GM21381 (cell line): ENCODE data around the gene MRAS.
A peak's percentile ranks its signal among the peaks of the same experiment; 100 is the strongest.

Experiments
- ATAC-seq: cut with Tn5 transposase; IDR thresholded peaks from one replicate; pipeline ENCODE4 v1.9.1; 2021; ENCODE audit warnings: mild to moderate bottlenecking, moderate library complexity; ENCODE audit not compliant: unreplicated experiment

Gene MRAS

DNA sequence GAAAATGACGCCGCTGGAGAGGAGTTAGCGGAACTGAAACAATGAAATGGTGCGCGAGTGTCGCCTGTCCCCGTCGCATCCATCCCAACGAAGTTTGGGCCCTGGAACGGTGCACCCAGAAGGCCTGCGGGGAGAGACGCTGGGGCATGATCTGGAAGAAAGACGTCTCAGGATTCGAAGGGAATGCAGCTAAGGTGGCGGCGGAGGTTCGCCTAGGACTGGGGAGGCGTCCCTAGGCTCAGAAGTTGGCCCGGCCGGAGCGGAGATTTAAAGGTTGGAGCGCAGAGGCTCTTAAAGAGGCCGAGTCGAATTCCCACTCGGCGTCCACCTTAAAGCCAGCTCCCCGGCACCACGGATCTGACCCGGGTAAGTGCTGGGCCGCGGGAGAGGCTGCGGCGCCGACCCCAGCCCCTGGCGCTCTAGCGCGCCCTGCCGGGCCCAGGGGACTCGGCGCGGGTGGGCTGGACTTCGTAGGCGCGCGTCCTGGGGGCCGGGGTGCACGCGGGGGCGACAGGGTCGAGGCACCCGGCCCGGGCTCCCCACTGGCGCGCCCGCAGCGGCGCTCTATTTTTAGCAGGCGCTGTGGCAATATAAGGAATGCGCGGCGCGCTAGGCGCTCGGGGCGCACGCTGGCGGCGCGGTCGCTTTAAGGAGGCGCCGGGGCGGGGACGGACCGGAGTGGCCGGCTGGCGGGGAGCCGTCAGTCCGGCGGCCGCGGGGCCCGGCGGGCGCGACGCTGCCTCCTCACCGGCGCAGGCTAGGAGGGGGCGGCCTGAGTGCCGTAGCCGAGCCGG is at the start of gene MRAS:
Gene MRAS (plus strand): TSS at position 620 of the 794 bp plus-strand sequence. CDS start 24,305 bp downstream, outside the sequence.
- no peak for ATAC-seq

DNA sequence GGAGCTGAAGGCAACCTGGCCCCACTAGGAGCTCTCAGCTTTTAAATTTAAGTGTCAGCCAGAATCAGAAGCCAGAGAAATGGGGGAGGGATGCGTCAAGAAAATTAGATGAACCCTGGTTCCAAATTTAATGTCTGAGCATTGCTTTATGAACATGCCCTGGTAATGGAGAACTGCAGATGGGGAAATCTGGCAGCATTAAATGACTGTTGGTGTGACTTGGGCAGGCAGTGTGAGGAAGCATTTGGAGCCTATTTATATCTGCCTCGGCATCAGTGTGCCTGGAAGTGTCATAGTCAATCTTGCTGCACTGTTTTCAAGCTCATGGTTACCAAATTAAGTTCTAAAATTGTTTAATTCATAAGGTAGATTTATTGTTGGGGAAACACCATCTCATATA is 47.7 kb upstream of the MRAS start:
- ATAC-seq = no peak

DNA sequence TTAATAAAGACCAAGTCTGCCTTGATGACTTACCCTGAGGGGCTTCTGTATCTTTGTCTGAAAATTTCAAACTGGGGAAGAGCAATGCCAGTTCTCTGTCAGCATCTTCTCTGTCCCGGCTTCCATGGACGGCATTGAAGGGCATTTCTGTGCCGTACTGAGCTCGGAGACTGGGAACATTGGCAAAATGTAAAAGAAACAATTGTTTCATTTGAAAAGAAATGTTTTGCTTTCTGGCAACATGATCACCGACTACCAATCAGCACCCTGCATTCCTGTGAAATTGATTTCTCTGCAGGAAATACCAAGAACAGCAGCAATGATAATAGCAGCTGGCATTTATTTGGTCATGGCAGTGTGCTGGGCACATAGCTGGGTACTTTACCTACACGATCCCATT is 44.9 kb upstream of the MRAS start:
- ATAC-seq = no peak

DNA sequence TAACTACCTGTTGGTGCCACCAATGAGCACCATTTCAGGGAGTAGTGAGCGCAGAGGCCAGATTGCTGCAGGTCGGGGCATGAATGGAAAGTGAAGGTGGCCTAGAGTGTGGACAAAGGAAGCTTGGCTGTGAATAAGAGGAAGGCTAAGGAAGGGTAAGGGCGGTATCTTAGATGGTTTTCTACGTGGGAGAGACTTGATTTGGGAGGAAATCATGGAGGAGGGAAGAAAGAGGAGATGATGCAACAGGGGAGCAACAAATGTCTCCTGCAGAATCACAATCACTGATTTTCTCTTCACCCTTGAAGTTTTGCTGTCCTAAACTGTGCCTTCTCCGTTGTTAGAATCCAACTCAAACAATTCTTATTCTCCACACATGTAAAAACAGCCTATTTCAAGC is 40.5 kb upstream of the MRAS start:
- ATAC-seq = no peak

DNA sequence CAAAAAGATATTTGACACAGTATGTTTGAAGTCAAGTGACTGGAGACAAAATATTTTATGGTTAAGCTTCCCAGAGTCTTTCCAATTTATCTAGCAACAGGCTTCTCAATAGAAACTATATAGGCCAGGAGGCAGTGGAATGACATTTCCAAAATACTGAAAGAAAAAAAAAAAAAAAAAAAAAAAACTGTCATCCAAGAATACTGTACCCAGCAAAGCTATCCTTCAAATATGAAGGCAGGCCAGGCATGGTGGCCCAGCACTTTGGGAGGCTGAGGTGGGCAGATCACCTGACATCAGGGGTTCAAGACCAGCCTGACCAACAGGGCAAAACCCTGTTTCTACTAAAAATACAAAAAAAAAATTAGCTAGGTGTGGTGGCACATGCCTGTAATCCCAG is 39.6 kb upstream of the MRAS start:
- no peak for ATAC-seq

DNA sequence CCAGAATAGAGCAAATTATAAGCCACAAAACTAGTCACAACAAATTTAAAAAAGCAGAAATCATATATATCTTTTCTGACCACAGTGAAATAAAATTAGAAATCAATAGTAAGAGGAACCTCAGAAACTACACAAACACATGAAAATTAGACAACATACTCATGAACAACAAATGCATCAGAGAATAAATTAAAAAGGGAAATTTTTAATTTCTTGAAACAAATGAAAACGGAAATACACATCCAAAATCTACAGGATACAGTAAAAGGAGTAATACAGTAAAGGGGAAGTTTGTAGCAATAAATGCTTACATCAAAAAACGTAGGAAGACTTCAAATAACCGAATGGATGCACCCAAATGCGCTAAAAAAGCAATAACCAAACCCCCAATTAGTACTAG is 37.9 kb upstream of the MRAS start:
- ATAC-seq = no peak

DNA sequence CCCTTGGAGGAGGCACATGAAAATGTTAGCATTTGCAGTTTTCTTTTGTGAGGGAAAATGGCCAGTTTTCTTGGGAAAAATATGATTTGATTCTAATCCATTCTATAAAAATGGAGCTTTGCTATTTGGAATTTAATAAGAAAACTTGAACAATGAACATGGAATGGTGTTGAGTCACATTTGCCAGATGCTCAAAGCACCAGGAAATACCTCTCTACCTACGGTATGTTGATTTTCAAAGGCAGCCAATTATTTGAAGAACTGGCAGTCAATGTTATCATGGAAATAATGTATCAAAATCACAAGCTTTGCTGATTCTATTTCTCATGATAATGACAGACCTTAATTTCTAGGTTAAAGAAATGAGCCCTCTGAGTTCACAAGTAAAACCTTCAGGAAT is 33.6 kb upstream of the MRAS start:
- no peak for ATAC-seq

DNA sequence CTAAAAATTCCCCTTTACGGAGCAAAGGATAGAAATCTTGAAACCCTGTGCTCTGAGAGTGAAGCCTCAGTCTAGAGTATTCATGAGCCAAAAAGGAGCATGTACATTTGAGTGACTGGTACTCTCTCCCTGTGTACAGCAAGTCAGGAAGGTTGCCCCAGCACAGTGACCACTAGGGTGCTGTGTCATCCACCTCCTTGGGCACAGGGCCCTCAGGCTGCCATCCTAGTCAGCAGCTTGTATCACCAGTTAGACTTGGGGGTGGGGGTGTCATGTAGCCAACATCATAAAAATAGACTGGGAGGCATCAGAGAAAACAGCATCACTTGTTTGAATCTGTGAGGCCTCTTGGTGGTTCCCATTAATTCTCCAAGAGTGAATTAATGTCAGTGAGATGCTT is 30.7 kb upstream of the MRAS start:
- no peak for ATAC-seq

DNA sequence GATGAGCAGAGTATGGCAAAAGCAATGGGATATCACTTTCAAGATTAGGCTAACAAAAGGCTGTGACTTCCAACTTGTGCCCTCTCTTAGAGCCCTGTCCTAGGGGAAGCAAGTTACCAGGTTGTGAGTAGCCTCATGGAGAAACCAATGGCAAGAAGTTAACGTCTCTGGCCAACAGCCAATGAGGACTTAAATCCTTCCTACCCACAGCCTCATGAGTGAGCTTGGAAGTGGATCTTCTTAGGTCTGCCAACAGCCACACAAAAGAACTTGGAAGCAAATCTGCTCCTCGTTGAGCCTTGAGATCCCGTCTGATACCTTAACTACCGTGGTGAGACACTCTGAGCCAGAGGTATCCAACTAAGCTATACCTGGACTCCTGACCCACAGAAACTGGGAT is 24.4 kb upstream of the MRAS start:
- ATAC-seq = no peak

DNA sequence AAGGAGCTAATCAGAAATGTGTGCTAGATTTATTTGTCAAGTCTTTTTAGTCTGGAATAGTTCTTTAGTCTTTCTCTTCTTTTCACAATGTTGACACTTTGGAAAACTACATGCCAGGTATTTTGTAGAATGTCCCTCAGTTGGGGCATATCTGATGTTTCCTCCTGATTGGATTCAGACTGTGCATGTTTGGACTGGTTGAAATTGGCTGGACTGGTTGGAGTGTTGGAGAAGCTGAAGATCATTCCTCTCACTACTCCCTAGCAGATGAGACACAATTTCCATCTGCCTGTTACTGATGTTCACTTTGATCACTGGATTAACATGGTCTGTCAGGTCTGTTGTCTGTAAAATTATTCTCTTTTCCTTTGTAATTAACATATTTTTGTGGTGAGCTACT is 22.4 kb upstream of the MRAS start:
- no peak for ATAC-seq

DNA sequence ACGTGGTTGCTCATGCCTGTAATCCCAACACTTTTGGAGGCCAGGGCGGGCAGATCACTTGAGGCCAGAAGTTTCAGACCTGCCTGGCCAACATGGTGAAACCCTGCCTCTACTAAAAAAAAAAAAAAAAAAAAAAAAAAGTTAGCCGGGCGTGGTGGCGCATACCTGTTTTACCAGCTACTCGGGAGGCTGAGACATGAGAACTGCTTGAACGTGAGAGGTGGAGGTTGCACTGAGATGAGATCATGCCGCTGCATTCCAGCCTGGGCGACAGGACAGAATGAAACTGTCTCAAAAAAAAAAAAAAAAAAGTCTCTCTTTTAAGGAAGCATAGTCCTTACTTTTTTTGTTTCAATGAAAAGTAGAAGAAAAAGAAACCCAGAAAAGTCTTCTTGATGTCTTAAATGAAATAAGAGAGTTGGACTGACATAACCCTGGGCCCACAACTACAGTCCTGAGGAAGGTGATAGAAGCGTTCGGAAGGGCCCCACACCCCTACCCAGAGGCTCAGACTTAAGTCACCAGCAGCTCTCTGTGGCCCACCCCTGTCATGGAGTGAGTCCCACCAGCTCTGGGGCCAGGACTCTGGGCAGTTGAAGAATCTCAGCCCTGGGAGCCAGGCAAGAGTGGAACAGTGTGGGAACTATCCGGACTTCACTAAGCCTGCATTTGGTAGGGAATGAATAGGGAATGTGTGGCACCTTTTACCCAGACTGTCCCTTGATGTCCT is 21.3 kb upstream of the MRAS start:
- no peak for ATAC-seq

DNA sequence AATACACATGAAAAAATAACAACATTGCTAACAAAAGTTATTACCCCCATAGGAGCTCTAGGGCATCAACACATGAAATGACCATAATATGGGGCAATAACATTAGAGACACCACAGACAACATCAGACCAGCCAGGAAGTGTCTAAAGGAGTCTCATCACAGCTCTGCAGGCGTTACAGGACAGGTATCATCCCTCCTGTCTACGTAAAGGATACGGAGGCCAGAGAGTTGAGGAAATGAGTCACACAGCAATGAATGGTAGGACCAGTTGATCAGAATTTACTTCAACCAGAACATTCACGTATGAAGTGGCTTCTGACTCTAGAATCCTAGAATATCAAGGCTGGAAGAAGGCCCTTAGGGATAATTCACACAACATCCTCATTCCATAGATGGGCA is 20.5 kb upstream of the MRAS start:
- no peak for ATAC-seq

DNA sequence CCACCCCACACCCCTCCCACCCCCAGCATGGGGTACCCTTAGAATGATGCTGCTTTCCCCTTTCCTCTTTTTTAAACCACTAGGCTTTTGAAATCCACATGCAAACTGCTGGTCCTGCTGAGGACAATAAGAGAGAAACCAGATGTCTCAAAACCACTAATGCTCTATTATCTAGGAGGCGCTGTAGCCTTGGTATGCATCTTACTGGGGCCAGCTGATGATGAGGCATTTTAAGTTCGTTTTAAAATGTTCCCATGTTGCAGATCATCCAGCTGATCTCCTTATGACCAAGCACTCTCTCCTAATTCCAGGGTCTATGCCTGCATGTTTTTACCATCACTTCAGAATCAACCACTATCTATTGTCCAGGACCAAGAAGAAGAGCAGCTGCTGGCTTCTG is 20.0 kb upstream of the MRAS start:
- ATAC-seq = no peak

DNA sequence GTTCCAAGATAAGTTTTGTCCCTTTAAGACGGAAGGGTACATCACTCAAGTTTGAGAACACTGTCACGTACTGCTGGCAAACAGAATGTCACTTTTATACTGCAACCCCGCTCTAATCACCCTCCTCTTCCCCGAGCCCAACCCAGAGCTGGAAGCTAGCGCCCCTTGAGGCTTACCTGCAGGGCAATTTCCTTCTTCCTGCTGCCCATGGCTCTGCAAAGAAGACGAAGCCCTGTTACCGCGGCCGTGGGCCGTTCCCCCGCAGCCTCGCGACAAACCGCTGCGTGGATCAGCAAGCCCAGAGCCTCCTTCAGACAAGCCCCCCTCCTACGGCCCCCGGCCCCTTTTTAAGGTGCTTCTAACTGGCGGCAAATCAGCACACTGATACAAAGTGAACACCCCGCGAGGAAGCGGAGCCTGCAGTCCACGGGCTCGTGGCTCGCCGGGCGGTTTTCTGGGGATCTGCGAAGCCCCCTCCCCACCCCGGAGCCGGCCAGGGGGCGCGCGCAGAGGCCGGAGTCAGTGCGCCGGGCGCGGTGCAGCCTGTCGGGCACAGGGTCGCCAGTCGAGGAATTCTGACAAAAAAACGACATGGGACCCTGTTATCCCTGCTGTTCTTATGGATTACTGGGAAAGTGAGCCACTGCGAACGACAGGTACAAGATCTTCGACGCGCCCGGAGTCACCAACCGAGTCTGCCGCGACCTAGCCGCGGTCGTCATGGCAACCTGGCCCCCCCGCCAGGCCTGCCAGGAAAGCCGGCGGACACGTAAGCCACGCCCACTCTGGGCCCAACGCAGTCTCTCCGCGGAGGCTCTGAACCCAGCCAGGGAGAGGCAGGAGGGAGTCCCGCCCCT is 19.0 kb upstream of the MRAS start, which contains the start of gene NME9:
Gene NME9 (minus strand): TSS at position 725 of the 857 bp plus-strand sequence. CDS start 516 bp downstream, at position 209.
- ATAC-seq = peak; percentile 70

DNA sequence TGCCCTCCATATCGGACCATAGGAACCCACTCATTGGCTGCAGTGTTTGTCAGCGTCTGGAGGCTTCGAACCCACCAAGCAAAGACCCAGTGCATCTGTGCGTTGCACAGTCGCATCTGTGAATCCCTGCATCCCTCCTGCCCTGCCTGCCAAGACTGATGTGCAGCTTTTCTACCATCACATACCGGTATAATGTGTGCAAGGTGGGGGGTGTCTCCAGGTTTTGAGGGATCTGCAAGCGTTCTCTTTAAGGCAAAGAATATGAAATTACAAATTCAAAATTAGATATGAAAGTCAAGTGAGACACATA is 18.4 kb upstream of the MRAS start:
- no peak for ATAC-seq

DNA sequence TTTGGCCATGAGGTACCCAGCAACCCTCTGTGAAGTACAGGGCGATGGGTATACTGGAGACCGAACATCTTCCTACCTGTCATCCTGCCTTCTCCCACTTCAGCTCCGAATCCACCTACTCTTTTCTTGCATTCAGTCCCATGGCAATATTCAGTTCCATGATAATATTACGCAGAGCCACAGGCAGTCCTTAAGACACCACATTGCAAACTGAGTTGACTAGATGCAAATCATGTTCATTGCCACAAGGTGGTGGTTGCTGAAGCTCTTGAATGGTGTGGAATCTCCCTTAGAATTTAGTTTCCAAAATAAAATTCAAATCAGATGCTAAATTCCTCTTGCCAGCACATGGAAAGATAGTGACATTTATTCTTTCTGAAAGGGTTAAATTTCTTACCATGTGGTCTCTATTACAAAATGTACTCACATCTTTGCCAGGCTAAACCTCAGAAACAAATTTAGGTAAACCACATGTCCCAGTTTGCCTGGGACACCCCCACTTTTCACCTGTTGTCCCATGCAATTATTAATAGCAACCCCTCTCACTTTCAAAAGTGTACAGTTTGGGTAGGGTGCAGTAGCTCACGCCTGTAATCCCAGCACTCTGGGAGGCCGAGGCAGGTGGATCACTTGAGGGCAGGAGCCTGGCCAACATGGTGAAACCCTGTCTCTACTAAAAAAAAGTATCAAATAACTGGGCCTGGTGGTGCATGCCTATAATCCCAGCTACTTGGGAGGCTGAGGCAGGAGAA is 17.1 kb upstream of the MRAS start:
- ATAC-seq = no peak

DNA sequence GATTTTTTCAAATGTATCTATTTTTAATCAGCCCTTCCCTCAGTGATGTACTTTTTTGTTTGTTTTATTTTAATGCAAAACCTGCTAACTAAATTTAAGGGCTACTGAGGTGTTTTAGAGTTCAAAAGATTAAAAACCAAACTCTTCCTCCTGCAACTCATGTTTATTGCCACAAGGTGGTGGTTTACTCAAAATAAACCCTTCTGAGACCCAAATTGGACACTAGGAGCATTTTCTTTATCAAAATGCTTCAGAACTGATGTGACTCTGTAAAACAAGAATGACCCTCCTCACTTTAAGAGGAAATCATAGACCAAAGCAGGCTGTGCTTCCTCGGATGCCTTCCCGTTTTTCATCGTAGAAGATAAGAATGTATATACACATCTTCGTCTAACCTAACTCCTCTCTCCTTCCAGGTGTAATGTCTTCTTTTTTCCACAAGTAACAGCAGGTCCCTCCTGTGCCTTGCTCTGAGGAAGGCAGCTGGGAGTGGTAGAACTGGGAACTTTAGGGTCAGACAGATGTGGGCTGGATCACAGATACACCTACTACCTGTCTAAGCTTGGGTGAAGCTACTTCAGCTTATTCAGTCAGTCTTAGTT is 15.8 kb upstream of the MRAS start:
- ATAC-seq = no peak

DNA sequence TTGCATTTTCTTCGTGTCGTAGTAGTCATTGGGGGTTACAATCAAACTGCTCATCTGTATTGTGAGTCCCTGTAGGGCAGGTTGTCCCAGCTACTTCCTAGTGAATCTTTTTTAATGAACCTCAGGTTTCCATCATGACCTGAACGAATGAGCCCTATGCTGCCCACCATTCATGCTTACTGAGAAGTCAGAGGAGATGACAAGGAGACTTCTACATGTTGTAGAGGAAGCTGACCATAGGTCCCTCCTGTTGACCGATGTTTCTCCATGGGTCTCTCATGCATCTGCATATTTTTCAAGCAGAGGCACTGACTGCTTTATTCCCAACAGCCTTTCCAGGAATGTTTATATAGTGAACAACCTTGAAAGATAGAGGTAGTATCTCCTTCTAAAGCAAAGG is 13.8 kb upstream of the MRAS start:
- no peak for ATAC-seq

DNA sequence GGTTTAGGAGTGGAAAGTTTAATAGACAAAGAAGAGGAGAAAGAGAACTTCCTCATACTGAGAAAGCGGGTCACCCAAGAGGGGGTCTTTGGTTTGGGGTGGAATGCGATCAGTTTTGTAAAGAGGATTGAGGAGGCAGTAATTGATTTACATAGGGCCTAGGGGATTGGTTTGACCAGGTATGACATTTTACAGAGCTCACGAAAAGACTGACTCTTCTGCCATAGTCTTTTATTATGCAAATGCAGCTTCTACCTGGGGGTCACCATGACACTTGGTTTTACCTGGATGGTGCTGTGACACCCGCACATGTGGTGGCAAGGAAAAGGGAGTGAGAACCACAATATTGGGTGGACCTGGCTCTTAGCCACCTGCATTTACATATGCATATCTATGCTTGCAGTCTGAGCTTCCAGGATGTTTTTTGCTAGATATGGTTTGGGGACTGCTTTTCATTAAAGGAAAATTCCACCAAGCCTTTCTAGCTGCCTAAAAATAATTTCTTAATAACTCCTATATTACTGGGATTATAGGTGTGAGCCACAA is 11.9 kb upstream of the MRAS start:
- no peak for ATAC-seq

DNA sequence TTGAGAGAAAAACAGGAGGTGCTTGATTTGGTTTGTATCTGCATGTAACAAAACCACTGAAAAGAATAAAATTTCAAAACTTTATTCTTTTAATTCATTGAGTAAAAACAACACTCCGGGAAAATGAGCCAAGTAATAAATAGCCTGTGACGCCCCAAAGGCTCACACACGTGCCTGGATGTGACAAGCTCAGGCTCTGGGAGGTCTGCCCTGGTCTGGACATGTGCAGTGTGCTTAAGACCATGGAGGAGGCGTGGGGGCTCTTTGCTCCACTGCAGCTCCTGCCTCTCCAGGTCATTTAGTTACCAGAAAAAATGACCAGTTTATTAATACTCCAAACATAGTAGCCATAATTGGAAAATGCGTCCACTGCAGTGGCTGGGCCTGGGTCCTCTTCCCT is 10.1 kb upstream of the MRAS start:
- ATAC-seq = no peak
